H1 (cell line): ENCODE results near the gene DENND5B. TPM values are rescaled to one million over a fixed set of nuclear protein-coding genes. Genes with fewer than 3 reads are reported as not detected.

ENCODE experiments used
- CTCF ChIA-PET: fragments of 300-600 bp; sonication (Branson Sonifier 250); formaldehyde crosslinking; loops from one replicate; lab custom pipeline; 2021; ENCODE audit not compliant: partially characterized antibody; lab: Charles Lee
- POLR2A ChIA-PET: fragments of 300-600 bp; sonication (Branson Sonifier 250); formaldehyde crosslinking; loops from one replicate; lab custom pipeline; 2021; ENCODE audit warnings: inconsistent platforms; ENCODE audit not compliant: partially characterized antibody; lab: Charles Lee
- DNase-seq, 2 experiments: peaks; one replicate each; pipeline versions ENCODE4 v3.0.0 to v3.0.0-alpha.2; 2010 to 2022; ENCODE audit warnings: low spot score in 2 of 2, low read depth in 1 of 2, mixed read lengths in 1 of 2
- FAIRE-seq: peaks from 2 replicates; lab custom pipeline; 2011; peaks lifted over from hg19 to GRCh38; lab: Jason Lieb, UNC
- H2AFZ ChIP-seq: 2 replicates; pipeline ENCODE4 v1.8.1; 2012; ENCODE audit warnings: low read length, inconsistent platforms
- H2AK5ac ChIP-seq: 2 replicates; pipeline ENCODE4 v1.6.1; 2013; ENCODE audit warnings: low read depth, low read length
- H2BK120ac ChIP-seq: replicated peaks from 2 replicates; pipeline ENCODE3; 2013; ENCODE audit warnings: low read depth, low read length, inconsistent platforms
- H2BK12ac ChIP-seq: 2 replicates; pipeline ENCODE4 v1.6.1; 2013; ENCODE audit warnings: low read depth, low read length
- H2BK15ac ChIP-seq: 2 replicates; pipeline ENCODE4 v1.6.1; 2013; ENCODE audit warnings: low read length
- H2BK20ac ChIP-seq: 2 replicates; pipeline ENCODE4 v1.6.1; 2013; ENCODE audit warnings: low read length
- H2BK5ac ChIP-seq: 2 replicates; pipeline ENCODE4 v1.6.1; 2013; ENCODE audit warnings: low read depth, low read length
- H3K14ac ChIP-seq: 2 replicates; pipeline ENCODE4 v1.6.1; 2013; ENCODE audit warnings: inconsistent platforms; ENCODE audit not compliant: insufficient read length
- H3K18ac ChIP-seq: 2 replicates; pipeline ENCODE4 v1.6.1; 2013; ENCODE audit warnings: low read length; ENCODE audit errors: extremely low read depth
- H3K23ac ChIP-seq: 2 replicates; pipeline ENCODE4 v1.6.1; 2013; ENCODE audit warnings: inconsistent platforms; ENCODE audit not compliant: insufficient read length
- H3K23me2 ChIP-seq: 2 replicates; pipeline ENCODE4 v1.6.1; 2013; ENCODE audit warnings: low read depth, low read length
- H3K27ac ChIP-seq: 2 replicates; pipeline ENCODE4 v1.6.1; 2011; ENCODE audit warnings: low read depth, low read length, inconsistent platforms
- H3K27me3 ChIP-seq, 4 experiments: replicated peaks in 1 of 4; 1 replicate in 1 of 4; 2 replicates in 3 of 4; pipeline versions ENCODE4 v1.6.1 to v1.8.1; 2011 to 2013; ENCODE audit warnings: low read length in 3 of 4, mild to moderate bottlenecking in 3 of 4, inconsistent platforms in 2 of 4, mixed read lengths in 2 of 4, moderate library complexity in 1 of 4; ENCODE audit not compliant: control insufficient read depth in 3 of 4, insufficient read depth in 3 of 4; ENCODE audit errors: extremely low read depth in 1 of 4
- H3K36me3 ChIP-seq, 4 experiments: 2 replicates each; pipeline versions ENCODE4 v1.6.1 to v1.8.1; 2011 to 2013; ENCODE audit warnings: mild to moderate bottlenecking in 4 of 4, low read length in 3 of 4, moderate library complexity in 2 of 4, control low read depth in 1 of 4, inconsistent platforms in 1 of 4; ENCODE audit not compliant: insufficient read depth in 4 of 4, control insufficient read depth in 2 of 4
- H3K4ac ChIP-seq: replicated peaks from 2 replicates; pipeline ENCODE3; 2013; ENCODE audit warnings: low read length, low read depth, mixed read lengths, inconsistent platforms; ENCODE audit not compliant: insufficient read length
- H3K4me1 ChIP-seq, 4 experiments: replicated peaks in 1 of 4; 1 replicate in 1 of 4; 2 replicates in 3 of 4; pipeline versions ENCODE4 v1.6.1 to v1.8.1; 2011 to 2013; ENCODE audit warnings: low read length in 3 of 4, inconsistent platforms in 2 of 4, mixed read lengths in 1 of 4; ENCODE audit not compliant: insufficient read depth in 4 of 4, control insufficient read depth in 3 of 4
- H3K4me2 ChIP-seq, 2 experiments: 2 replicates each; pipeline versions ENCODE4 v1.6.1 to v1.8.1; 2011 to 2013; ENCODE audit warnings: low read depth in 2 of 2, low read length in 2 of 2, control low read depth in 1 of 2, inconsistent platforms in 1 of 2, mild to moderate bottlenecking in 1 of 2; ENCODE audit not compliant: insufficient read depth in 1 of 2
- H3K4me3 ChIP-seq, 4 experiments: fragments of 200-600, 300-600 bp in 1 of 4; sonication (generic), shearing (Covaris generic), sonication (Bioruptor Twin) in 1 of 4; 2 replicates each; pipeline versions ENCODE4 v1.5.1 to v1.8.1; 2011 to 2016; ENCODE audit warnings: low read length in 4 of 4, low read depth in 3 of 4, control low read depth in 2 of 4, inconsistent platforms in 2 of 4, mild to moderate bottlenecking in 2 of 4, mixed read lengths in 1 of 4, moderate library complexity in 1 of 4; ENCODE audit not compliant: insufficient read depth in 2 of 4; ENCODE audit errors: extremely low read depth in 1 of 4
- H3K56ac ChIP-seq: replicated peaks from 2 replicates; pipeline ENCODE3; 2013; ENCODE audit warnings: low read depth, mild to moderate bottlenecking, mixed read lengths, low read length, inconsistent platforms; ENCODE audit not compliant: insufficient read length
- H3K79me1 ChIP-seq: 2 replicates; pipeline ENCODE4 v1.6.1; 2013; ENCODE audit warnings: low read depth, low read length, control low read depth
- H3K79me2 ChIP-seq, 2 experiments: 2 replicates each; pipeline versions ENCODE4 v1.6.1 to v1.8.1; 2012 to 2013; ENCODE audit warnings: low read length in 2 of 2, mild to moderate bottlenecking in 2 of 2, inconsistent platforms in 1 of 2; ENCODE audit not compliant: insufficient read depth in 2 of 2, control insufficient read depth in 1 of 2
- H3K9ac ChIP-seq, 4 experiments: replicated peaks in 1 of 4; 1 replicate in 1 of 4; 2 replicates in 3 of 4; pipeline versions ENCODE4 v1.6.1 to v1.8.1; 2011 to 2013; ENCODE audit warnings: low read depth in 3 of 4, low read length in 3 of 4, control low read depth in 2 of 4, mild to moderate bottlenecking in 2 of 4, moderate library complexity in 2 of 4, inconsistent platforms in 1 of 4; ENCODE audit errors: extremely low read depth in 1 of 4
- H3K9me3 ChIP-seq, 2 experiments: 2 replicates each; pipeline versions ENCODE4 v1.6.1 to v1.8.1; 2012 to 2013; ENCODE audit warnings: mild to moderate bottlenecking in 2 of 2, moderate library complexity in 2 of 2, control low read depth in 1 of 2, inconsistent platforms in 1 of 2, low read depth in 1 of 2, low read length in 1 of 2, mixed read lengths in 1 of 2; ENCODE audit not compliant: insufficient read depth in 2 of 2
- H4K20me1 ChIP-seq, 2 experiments: replicated peaks in 1 of 2; 2 replicates each; pipeline versions ENCODE3 to v1.8.1; 2011 to 2013; ENCODE audit warnings: inconsistent platforms in 2 of 2, low read length in 2 of 2, mild to moderate bottlenecking in 1 of 2; ENCODE audit not compliant: insufficient read depth in 2 of 2, control insufficient read depth in 1 of 2
- H4K5ac ChIP-seq: 2 replicates; pipeline ENCODE4 v1.6.1; 2013; ENCODE audit warnings: low read length, low read depth, mixed read lengths, inconsistent platforms; ENCODE audit not compliant: insufficient read length
- H4K8ac ChIP-seq: 2 replicates; pipeline ENCODE4 v1.8.0; 2013; ENCODE audit warnings: mild to moderate bottlenecking, moderate library complexity, low read length, inconsistent platforms; ENCODE audit not compliant: insufficient read depth; ENCODE audit errors: extremely low read depth
- H4K91ac ChIP-seq: replicated peaks from 2 replicates; pipeline ENCODE3; 2013; ENCODE audit warnings: low read length, mixed read lengths, inconsistent platforms; ENCODE audit not compliant: insufficient read length
- CHD2 ChIP-seq: IDR thresholded peaks from 2 replicates; pipeline ENCODE4 v1.6.1; 2012; ENCODE audit warnings: low read length, improper control_type of control experiment
- CREB1 ChIP-seq: IDR thresholded peaks from 2 replicates; pipeline ENCODE4 v1.6.1; 2012; ENCODE audit warnings: inconsistent platforms
- GABPA ChIP-seq: IDR thresholded peaks from 2 replicates; pipeline ENCODE4 v1.6.1; 2011; ENCODE audit warnings: mild to moderate bottlenecking, low read length, moderate library complexity, borderline replicate concordance; ENCODE audit not compliant: insufficient read depth
- POLR2AphosphoS5 ChIP-seq: IDR thresholded peaks from 2 replicates; pipeline ENCODE4 v1.6.1; 2011; ENCODE audit warnings: low read depth, low read length
- SAP30 ChIP-seq: fragments of 300-600 bp; sonication (generic); IDR thresholded peaks from 2 replicates; pipeline ENCODE4 v1.7.1; 2012; ENCODE audit warnings: low read length, moderate library complexity, mild to moderate bottlenecking, inconsistent platforms; ENCODE audit not compliant: insufficient read depth, insufficient replicate concordance
- SIRT6 ChIP-seq: IDR thresholded peaks from one replicate; pipeline ENCODE4 v1.7.1; 2012; ENCODE audit warnings: low read length, inconsistent platforms
- SIX5 ChIP-seq: IDR thresholded peaks from 2 replicates; pipeline ENCODE4 v1.6.1; 2011; ENCODE audit warnings: mild to moderate bottlenecking, low read depth, low read length
- SP4 ChIP-seq: IDR thresholded peaks from 2 replicates; pipeline ENCODE4 v1.6.1; 2012; ENCODE audit warnings: low read length, inconsistent platforms
- TAF1 ChIP-seq: IDR thresholded peaks from 2 replicates; pipeline ENCODE4 v1.6.1; 2011; ENCODE audit warnings: mild to moderate bottlenecking, low read depth, low read length
- TAF7 ChIP-seq: optimal IDR thresholded peaks from 2 replicates; pipeline ENCODE3; 2011; ENCODE audit warnings: low read depth, mild to moderate bottlenecking, inconsistent platforms, low read length, moderate library complexity, borderline replicate concordance
- YY1 ChIP-seq: IDR thresholded peaks from 2 replicates; pipeline ENCODE4 v1.6.1; 2011; ENCODE audit warnings: low read depth, mild to moderate bottlenecking, low read length
- WGBS, 2 experiments: shearing (Covaris generic) in 1 of 2; methylation state at CpG; one replicate each; pipeline versions ENCODE4 v1.1.6 to v1.1.7; 2013 to 2015; ENCODE audit warnings: low lambda C conversion rate in 2 of 2, mixed read lengths in 2 of 2, inconsistent platforms in 1 of 2, low coverage in 1 of 2, missing lambda C conversion rate in 1 of 2; ENCODE audit not compliant: insufficient replicate concordance in 2 of 2, insufficient coverage in 1 of 2, insufficient read length in 1 of 2; ENCODE audit errors: extremely low coverage in 1 of 2, missing lambda C conversion rate in 1 of 2; 5-methylcytosine and 5-hydroxymethylcytosine counted together
- polyA plus RNA-seq, 7 experiments: library from polyadenylated mRNA; depleted of rRNA in 3 of 7; stranded (reverse) in 5 of 7; unstranded in 2 of 7; fragments of >200 nt in 5 of 7; fragments of 200-250 nt in 2 of 7; gene quantifications; 1 replicate in 5 of 7; 2 replicates in 1 of 7; 4 replicates in 1 of 7; pipeline versions ENCODE4 v1.2.1 to v1.2.3, GENCODE V29; 2011 to 2013; ENCODE audit warnings: missing spikeins in 2 of 7, mixed read lengths in 2 of 7
- total RNA-seq: library from RNA; stranded (reverse); fragmentation: NEBNext Ultra II Directional; extraction: Animal tissue kit (Norgen Biotek cat#: 25700); gene quantifications from 2 replicates; pipeline ENCODE4 v1.2.1, GENCODE V29; 2021
- TF ChIP-seq, protein P1 (sequence below): IDR thresholded peaks from 2 replicates; pipeline ENCODE4 v1.6.1; 2012; ENCODE audit warnings: low read length, inconsistent platforms

The DENND5B gene
- total and polyA plus RNA-seq, 2 of the 8 experiments (the other 6 are each of a cell fraction or from before 2014, with no cell fraction given) = 13.4 to 20.2 TPM

DNA sequence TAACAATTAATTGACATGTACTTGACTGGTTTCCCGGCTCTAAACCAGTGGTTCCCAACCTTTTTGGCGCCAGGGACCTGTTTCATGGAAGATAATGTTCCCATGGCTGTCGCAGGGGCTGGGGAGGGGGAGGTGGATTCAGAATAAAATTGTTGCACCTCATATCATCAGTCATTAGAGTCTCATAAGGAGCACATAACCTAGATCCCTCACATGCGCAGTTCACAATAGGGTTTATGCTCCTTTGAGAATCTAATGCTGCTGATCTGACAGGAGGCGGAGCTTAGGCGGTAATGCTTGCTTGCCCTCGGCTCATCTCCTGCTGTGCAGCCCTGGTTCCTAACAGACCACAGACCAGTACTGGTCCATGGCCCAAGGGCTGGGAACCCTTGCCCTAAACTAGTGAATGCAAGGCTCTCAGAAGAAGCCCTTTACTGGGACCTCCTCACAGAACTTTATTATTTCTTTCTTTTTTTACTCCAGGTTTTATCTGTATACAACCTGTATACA is 178.6 kb downstream of the DENND5B start:
- WGBS, 2 experiments = 68% methylated on average over 7 of the region's 7 CpGs; no CpG with 5 or more reads in 1 of the 2 experiments
- Histone ChIP-seq H2AK5ac (no peak overlapping the region), H3K79me2 (no peaks in the 10 kb centered on the region), H2BK20ac (no peak overlapping the region), H3K4me2 (no peak overlapping the region), H3K23ac (no peak overlapping the region), H3K4me3 (no peak overlapping the region), H3K14ac (no peak overlapping the region), H2BK12ac (no peak overlapping the region), H4K91ac (no peak overlapping the region), H3K56ac (no peak overlapping the region), H4K5ac (no peak overlapping the region), H3K27ac (no peak overlapping the region), H3K9ac (no peak overlapping the region), H2AFZ (no peak overlapping the region), H4K20me1 (no peaks in the 10 kb centered on the region), H3K27me3 (no peaks in the 10 kb centered on the region), H3K36me3 (no peaks in the 10 kb centered on the region), H2BK120ac (no peak overlapping the region), H2BK15ac (no peak overlapping the region), H3K4ac (no peak overlapping the region), H4K8ac (no peak overlapping the region), H3K79me1 (no peaks in the 10 kb centered on the region), H3K9me3 (no peaks in the 10 kb centered on the region), H3K18ac (no peak overlapping the region), H3K23me2 (no peaks in the 10 kb centered on the region), H3K4me1 (peaks cover 0 to 4% (median 0%) of the 10 kb centered on the region in 4 experiments; a peak in 1 of 7 replicates), H2BK5ac (no peak overlapping the region)
- TF ChIP-seq, protein P1, sequence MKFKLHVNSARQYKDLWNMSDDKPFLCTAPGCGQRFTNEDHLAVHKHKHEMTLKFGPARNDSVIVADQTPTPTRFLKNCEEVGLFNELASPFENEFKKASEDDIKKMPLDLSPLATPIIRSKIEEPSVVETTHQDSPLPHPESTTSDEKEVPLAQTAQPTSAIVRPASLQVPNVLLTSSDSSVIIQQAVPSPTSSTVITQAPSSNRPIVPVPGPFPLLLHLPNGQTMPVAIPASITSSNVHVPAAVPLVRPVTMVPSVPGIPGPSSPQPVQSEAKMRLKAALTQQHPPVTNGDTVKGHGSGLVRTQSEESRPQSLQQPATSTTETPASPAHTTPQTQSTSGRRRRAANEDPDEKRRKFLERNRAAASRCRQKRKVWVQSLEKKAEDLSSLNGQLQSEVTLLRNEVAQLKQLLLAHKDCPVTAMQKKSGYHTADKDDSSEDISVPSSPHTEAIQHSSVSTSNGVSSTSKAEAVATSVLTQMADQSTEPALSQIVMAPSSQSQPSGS = no peak
- TF ChIP-seq SAP30 (no peak), SIRT6 (no peak), TAF7 (no peak), TAF1 (no peak), CREB1 (no peak), GABPA (no peak), CHD2 (no peak), SIX5 (no peak), YY1 (no peak), POLR2AphosphoS5 (no peak), SP4 (no peak)
- ChIA-PET POLR2A (interaction anchor here (1.2 kb wide), 2 partner anchors 40 to 86 kb away, joined by 3 read pairs; partner anchors contain the start of gene SINHCAF), CTCF (interaction anchor here (0.5 to 1.5 kb wide), 9 partner anchors 8 to 881 kb away, joined by 3 to 6 read pairs (median 3); no protein-coding TSS in a partner anchor)
- FAIRE-seq (no peak), DNase-seq (no peak)
